ENCODE measurements around the gene LIAS. TPM values are rescaled to one million over a fixed set of nuclear protein-coding genes. Genes with fewer than 3 reads are reported as not detected.

The LIAS gene
- total RNA-seq, 1 experiment from 2014 or later: 23.1 TPM

GRCh38 chr4:39484582-39485272 lies 25.9 kb downstream of the LIAS start:
- TF ChIP-seq ETV6 (CRISPR knock-in tag; IDR thresholded peaks at IDR 0.05) (no peak), NFYB (CRISPR knock-in tag; conservative IDR thresholded peaks at IDR 0.05; ENCODE audit: low read depth) (no peak), FOXK1 (CRISPR knock-in tag; IDR thresholded peaks at IDR 0.05) (no peak), NR2C2 (CRISPR knock-in tag; IDR thresholded peaks at IDR 0.05) (no peak), ZNF423 (CRISPR knock-in tag; IDR thresholded peaks at IDR 0.05) (no peak), TEAD4 (CRISPR knock-in tag; IDR thresholded peaks at IDR 0.05) (no peak), GABPB1 (CRISPR knock-in tag; IDR thresholded peaks at IDR 0.05) (no peak), MLX (CRISPR knock-in tag; IDR thresholded peaks at IDR 0.05) (no peak), SOX15 (CRISPR knock-in tag; IDR thresholded peaks at IDR 0.05) (no peak), E2F4 (CRISPR knock-in tag; IDR thresholded peaks at IDR 0.05; ENCODE audit: borderline replicate concordance, low read depth) (no peak), ELF4 (CRISPR knock-in tag; IDR thresholded peaks at IDR 0.05; ENCODE audit: low read depth) (no peak), AFF4 (CRISPR knock-in tag; IDR thresholded peaks at IDR 0.05; ENCODE audit: borderline replicate concordance) (no peak)
- TF ChIP-seq, protein P1, sequence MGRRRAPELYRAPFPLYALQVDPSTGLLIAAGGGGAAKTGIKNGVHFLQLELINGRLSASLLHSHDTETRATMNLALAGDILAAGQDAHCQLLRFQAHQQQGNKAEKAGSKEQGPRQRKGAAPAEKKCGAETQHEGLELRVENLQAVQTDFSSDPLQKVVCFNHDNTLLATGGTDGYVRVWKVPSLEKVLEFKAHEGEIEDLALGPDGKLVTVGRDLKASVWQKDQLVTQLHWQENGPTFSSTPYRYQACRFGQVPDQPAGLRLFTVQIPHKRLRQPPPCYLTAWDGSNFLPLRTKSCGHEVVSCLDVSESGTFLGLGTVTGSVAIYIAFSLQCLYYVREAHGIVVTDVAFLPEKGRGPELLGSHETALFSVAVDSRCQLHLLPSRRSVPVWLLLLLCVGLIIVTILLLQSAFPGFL (CRISPR knock-in tag; IDR thresholded peaks at IDR 0.05; ENCODE audit: borderline replicate concordance): no peak
- TF ChIP-seq, protein P2, sequence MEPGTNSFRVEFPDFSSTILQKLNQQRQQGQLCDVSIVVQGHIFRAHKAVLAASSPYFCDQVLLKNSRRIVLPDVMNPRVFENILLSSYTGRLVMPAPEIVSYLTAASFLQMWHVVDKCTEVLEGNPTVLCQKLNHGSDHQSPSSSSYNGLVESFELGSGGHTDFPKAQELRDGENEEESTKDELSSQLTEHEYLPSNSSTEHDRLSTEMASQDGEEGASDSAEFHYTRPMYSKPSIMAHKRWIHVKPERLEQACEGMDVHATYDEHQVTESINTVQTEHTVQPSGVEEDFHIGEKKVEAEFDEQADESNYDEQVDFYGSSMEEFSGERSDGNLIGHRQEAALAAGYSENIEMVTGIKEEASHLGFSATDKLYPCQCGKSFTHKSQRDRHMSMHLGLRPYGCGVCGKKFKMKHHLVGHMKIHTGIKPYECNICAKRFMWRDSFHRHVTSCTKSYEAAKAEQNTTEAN (CRISPR knock-in tag; IDR thresholded peaks at IDR 0.05): no peak
- ChIA-PET CTCF (no interaction called here), POLR2A (no interaction called here)
- Mint-ChIP-seq H3K27ac (no peak overlapping the region), H3K4me1 (no peaks in the 10 kb centered on the region), H3K27me3 (ENCODE audit: low read depth) (no peaks in the 10 kb centered on the region), H3K36me3 (peaks cover 8% of the 10 kb centered on the region), H3K4me3 (no peak overlapping the region), H3K9me3 (peaks cover 10% of the 10 kb centered on the region)
- DNase-seq (ENCODE audit: low spot score): no peak
- no peak for ATAC-seq

GRCh38 chr4:39486221-39486804 lies 27.5 kb downstream of the LIAS start:
- H3K4me3 Mint-ChIP-seq: no peak overlapping the region
- no peaks in the 10 kb centered on the region for H3K27me3 Mint-ChIP-seq (ENCODE audit: low read depth)
- H3K9me3 Mint-ChIP-seq: peaks cover 10% of the 10 kb centered on the region
- no peaks in the 10 kb centered on the region for H3K4me1 Mint-ChIP-seq
- H3K36me3 Mint-ChIP-seq: peaks cover 8% of the 10 kb centered on the region
- POLR2A ChIA-PET: no interaction called here
- TF ChIP-seq OVOL2 (CRISPR knock-in tag; IDR thresholded peaks at IDR 0.05; ENCODE audit: borderline replicate concordance) (no peak), GABPB1 (CRISPR knock-in tag; IDR thresholded peaks at IDR 0.05) (no peak), CREB1 (CRISPR knock-in tag; IDR thresholded peaks at IDR 0.05) (no peak), NR1H2 (CRISPR knock-in tag; IDR thresholded peaks at IDR 0.05) (no peak), CBFB (CRISPR knock-in tag; IDR thresholded peaks at IDR 0.05; ENCODE audit: low read depth) (no peak)
- DNase-seq (ENCODE audit: low spot score) (no peak), ATAC-seq (no peak)
- CTCF ChIA-PET: no interaction called here
- H3K27ac Mint-ChIP-seq: no peak overlapping the region
